ENCODE results near the gene GLO1.
A peak's percentile ranks its signal among the peaks of the same experiment; 100 is the strongest.

Gene GLO1

GRCh38 chr6:38676974-38677544 is 25.9 kb downstream of the GLO1 start:
- H3K4me3 ChIP-seq (ENCODE audit: low read depth, low read length), result no peak overlapping the region
- no peak for DNase-seq (ENCODE audit: low read depth)
- no peak for TF ChIP-seq CTCF (conservative IDR thresholded peaks at IDR 0.05; ENCODE audit: low read depth, low read length)

- no peak overlapping the region for H3K4me3 ChIP-seq (ENCODE audit: low read depth, low read length)
- no peak for DNase-seq (ENCODE audit: low read depth)
- TF ChIP-seq CTCF (conservative IDR thresholded peaks at IDR 0.05; ENCODE audit: low read depth, low read length), result no peak
These were observed 26.5 kb downstream of the GLO1 start for GRCh38 chr6:38676236-38676973.

DNA sequence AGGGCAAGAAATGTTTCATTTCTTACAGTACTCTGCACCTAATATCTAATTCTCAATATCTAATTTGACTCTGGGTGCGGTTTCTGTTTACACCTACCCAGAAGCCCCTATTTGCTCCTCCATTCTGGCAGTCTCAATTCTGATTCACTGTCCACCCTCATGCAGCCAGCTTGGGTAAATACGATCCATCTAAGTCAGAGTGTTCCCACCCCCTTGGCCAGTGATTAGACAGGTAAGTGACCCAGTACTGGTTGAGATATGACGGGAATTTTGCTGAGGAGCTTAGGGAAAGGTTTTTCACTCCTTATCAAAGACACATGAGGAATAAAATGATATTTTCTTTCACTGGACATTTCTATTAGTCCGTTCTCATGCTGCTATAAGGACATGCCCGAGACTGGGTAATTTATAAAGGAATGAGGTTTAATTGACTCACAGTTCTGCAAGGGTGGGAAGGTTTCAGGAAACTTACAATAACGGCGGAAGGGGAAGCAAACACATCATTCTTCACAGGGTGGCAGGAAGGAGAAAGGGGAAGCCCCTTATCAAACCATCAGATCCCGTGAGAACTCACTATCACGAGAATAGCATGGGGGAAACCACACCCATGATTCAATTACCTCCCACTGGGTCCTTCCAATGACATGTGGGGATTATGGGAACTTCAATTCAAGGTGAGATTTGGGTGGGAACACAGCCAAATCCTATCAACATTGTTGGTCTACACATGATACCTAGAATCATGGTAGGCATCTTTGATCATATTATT is 29.4 kb downstream of the GLO1 start:
- H3K4me3 ChIP-seq (ENCODE audit: low read depth, low read length), result no peak overlapping the region
- DNase-seq (ENCODE audit: low read depth), result no peak
- TF ChIP-seq CTCF (conservative IDR thresholded peaks at IDR 0.05; ENCODE audit: low read depth, low read length), result no peak

- TF ChIP-seq CTCF (conservative IDR thresholded peaks at IDR 0.05; ENCODE audit: low read depth, low read length), result peak; percentile 80
- DNase-seq (ENCODE audit: low read depth), result peak; percentile 86
- no peak overlapping the region for H3K4me3 ChIP-seq (ENCODE audit: low read depth, low read length)
These were observed 31.0 kb downstream of the GLO1 start for GRCh38 chr6:38671885-38672467.

- no peak overlapping the region for H3K4me3 ChIP-seq (ENCODE audit: low read depth, low read length)
- no peak for DNase-seq (ENCODE audit: low read depth)
- no peak for TF ChIP-seq CTCF (conservative IDR thresholded peaks at IDR 0.05; ENCODE audit: low read depth, low read length)
These were observed 44.4 kb downstream of the GLO1 start for GRCh38 chr6:38658418-38659167.

DNA sequence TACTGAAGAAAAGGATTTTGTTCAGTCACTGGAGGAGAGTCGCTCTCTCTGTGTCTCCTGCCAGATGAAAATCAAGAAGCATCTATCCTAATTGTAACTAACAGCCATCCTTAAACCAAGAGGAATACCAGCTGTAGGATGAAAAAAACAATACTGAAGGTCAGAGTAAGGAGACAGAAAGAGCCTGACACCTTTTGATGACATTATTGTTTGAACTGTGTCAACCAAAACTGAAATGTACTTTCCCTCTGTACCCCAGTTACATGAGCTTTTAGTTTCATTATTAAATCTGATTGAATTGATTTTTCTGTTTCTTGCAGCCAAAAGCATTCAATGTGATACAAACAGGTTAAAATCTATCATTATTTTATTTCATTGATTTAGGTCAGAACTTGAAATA is 46.0 kb downstream of the GLO1 start:
- H3K4me3 ChIP-seq (ENCODE audit: low read depth, low read length), result no peak overlapping the region
- DNase-seq (ENCODE audit: low read depth), result no peak
- TF ChIP-seq CTCF (conservative IDR thresholded peaks at IDR 0.05; ENCODE audit: low read depth, low read length), result no peak

Data from choroid plexus epithelial cell (primary cell).